Heart right ventricle (tissue), 16 donors: ENCODE results near the gene RSPH9. TPM values are rescaled to one million over a fixed set of nuclear protein-coding genes. Genes with fewer than 3 reads are reported as not detected.

Experiments used
- ATAC-seq, 8 donors: fragments of 200-7000 bp; cut with Tn5 transposase; one replicate each; pipeline ENCODE4 v1.9.1; 2020; ENCODE audit warnings: mild to moderate bottlenecking in 8 of 8, moderate library complexity in 8 of 8, moderate number of reproducible peaks in 1 of 8
- DNase-seq, 2 donors: peaks; one replicate each; pipeline ENCODE4 v3.0.0-alpha.2; 2020
- H3K27ac ChIP-seq, 10 donors: fragments of 200-600 bp; sonication (generic) in 2 of 10; one replicate each; pipeline versions ENCODE4 v1.5.0 to v1.8.0; 2020 to 2022; ENCODE audit warnings: mild to moderate bottlenecking in 3 of 10
- H3K27me3 ChIP-seq, 7 donors: fragments of 200-600 bp; one replicate each; pipeline ENCODE4 v1.8.0; 2021 to 2022; ENCODE audit warnings: mild to moderate bottlenecking in 2 of 7
- H3K36me3 ChIP-seq, 9 donors: fragments of 200-600 bp; sonication (generic) in 1 of 9; one replicate each; pipeline versions ENCODE4 v1.5.0 to v1.8.0; 2020 to 2022; ENCODE audit warnings: mild to moderate bottlenecking in 2 of 9
- H3K4me1 ChIP-seq, 9 donors: fragments of 200-600 bp; sonication (generic) in 1 of 9; one replicate each; pipeline versions ENCODE4 v1.5.0 to v1.8.0; 2020 to 2022; ENCODE audit warnings: mild to moderate bottlenecking in 4 of 9
- H3K4me3 ChIP-seq, 10 donors: fragments of 200-600 bp; sonication (generic) in 2 of 10; one replicate each; pipeline versions ENCODE4 v1.5.0 to v1.8.0; 2020 to 2022; ENCODE audit warnings: mild to moderate bottlenecking in 7 of 10, moderate library complexity in 2 of 10
- H3K9me3 ChIP-seq, 11 donors: fragments of 200-600 bp in 10 of 11; sonication (generic) in 2 of 11; one replicate each; pipeline versions ENCODE4 v1.5.0 to v1.8.0; 2013 to 2022; ENCODE audit warnings: mild to moderate bottlenecking in 2 of 11, control low read depth in 1 of 11, moderate library complexity in 1 of 11
- WGBS, 2 donors: extraction: QIAGEN DNeasy Blood & Tissue Kit; methylation state at CpG; one replicate each; pipeline ENCODE4 v1.1.7; 2013; ENCODE audit warnings: inconsistent platforms in 1 of 2; 5-methylcytosine and 5-hydroxymethylcytosine counted together
- intact Hi-C, 10 donors: fragments of 100-400 bp; cut with DNase I; formaldehyde crosslinking; loops; one replicate each; pipeline versions ENCODE4 v1.11.1 to v1.14.2; 2022
- polyA plus RNA-seq, 2 donors: library from polyadenylated mRNA; stranded (reverse); fragments of 200-250 nt; gene quantifications; one replicate each; pipeline ENCODE4 v1.2.3, GENCODE V29; 2013
- total RNA-seq, 10 donors: library from RNA; stranded (reverse); fragmentation: NEBNext Ultra II Directional in 3 of 10; extraction: Animal tissue kit (Norgen Biotek cat#: 25700) in 3 of 10; gene quantifications; one replicate each; pipeline versions ENCODE4 v1.2.1 to v1.2.4, GENCODE V29; 2021 to 2023
- TF ChIP-seq, protein P1 (sequence below), 9 donors: fragments of 200-600 bp; sonication (generic) in 2 of 9; IDR thresholded peaks; one replicate each; pipeline versions ENCODE4 v1.5.0 to v1.8.0; 2021 to 2022; ENCODE audit warnings: antibody characterized with exemption in 9 of 9, mild to moderate bottlenecking in 5 of 9, moderate library complexity in 1 of 9
- donor health status: Arrhythmogenic right ventricular cardiomyopathy.
- donor health status: ischemic (EF 13 %, LVEDD 7.1; RV severe dilation, severe dysfunction).
- donor health status: healthy with polysubstance abuse.
- donor health status: DM: no; HTN: yes; CAD: no.
- donor health status: DM: no; HTN: no; CAD: no.
- donor health status: ischemic (EF 25% LVEDD 6.9; RV normal size, moderate dysfunction).
- donor health status: ischemic (EF 25% LVEDD 5.7; RV mildly dilated, moderate dysfunction).
- donor health status: healthy.
- donor health status: DM: yes; HTN: yes; CAD: no.
- donor health status: Ischemic cardiomyopathy.
- donor health status: ischemic (EF 35%, LVEDD 5.7; RV mildly dilated, moderate dysfunction).
- donor health status: nonischemic (EF 11% LVEDD 7.7; RV severe dilation, severe dysfunction).
- donor health status: DM: yes; HTN: yes; CAD: no.
- donor health status: PGD.
- donor health status: ischemic (EF 29% LVEDD 5.4; RV normal size, mild dysfunction).
- donor health status: nonischemic (EF 23%, LVEDD 6.1; RV moderate dilation, normal function).

The RSPH9 gene
- total and polyA plus RNA-seq, 12 donors = 0.09 to 0.45 (median 0.13) TPM; not detected in 5

DNA sequence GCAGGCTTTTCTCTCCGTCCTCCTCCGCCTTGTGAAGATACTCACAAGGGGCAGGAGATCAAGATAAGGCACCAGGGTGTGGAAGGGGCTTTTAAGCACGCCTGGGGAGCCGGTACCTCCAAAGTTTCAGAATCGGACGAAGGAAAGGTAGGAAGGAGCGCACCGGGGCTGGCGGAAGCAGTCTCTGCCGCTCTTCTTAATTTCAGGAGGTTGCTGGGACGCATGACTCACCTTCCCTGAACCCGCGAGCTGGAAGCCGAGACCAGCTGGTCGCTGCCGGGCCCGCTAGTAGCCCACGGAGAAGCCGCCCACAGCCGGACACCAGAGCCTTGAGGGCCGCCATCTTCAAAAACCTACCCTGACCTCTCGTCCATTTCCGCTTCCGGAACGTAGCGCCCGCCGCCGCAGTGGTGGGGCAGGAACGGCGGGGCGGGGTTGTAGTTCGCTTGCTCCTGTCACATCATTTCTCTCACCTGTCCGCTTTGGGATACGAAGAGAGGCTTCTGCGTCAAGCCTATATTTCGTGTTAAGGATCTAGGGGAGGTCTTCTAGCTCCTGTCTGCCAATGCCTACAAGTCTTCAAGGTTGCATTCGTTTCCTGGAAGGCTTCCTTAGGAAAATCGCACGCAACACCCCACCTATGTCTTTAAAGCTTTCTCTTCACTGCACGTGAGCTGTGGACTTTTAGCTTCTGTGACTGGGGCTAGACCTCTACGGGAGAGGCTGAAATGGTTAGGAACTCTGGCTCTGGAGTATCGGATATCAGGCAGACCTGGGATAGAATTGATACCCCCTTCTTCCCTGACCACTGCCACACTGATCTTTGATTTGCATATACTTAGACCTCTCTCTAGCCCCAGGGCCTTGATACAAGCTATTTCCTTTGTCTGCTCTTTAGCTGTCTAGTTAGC is 42.9 kb downstream of the RSPH9 start, which contains the start of gene MRPS18A:
TSS of gene MRPS18A (minus strand) at position 355 of the 911 bp plus-strand sequence. CDS start at position 343, 12 bp downstream.
- DNase-seq = peak; percentile 81 to 84
- H3K27me3 ChIP-seq = no peaks in the 10 kb centered on the region
- H3K9me3 ChIP-seq = no peaks in the 10 kb centered on the region
- intact Hi-C loops = no loop called here
- TF ChIP-seq, protein P1, sequence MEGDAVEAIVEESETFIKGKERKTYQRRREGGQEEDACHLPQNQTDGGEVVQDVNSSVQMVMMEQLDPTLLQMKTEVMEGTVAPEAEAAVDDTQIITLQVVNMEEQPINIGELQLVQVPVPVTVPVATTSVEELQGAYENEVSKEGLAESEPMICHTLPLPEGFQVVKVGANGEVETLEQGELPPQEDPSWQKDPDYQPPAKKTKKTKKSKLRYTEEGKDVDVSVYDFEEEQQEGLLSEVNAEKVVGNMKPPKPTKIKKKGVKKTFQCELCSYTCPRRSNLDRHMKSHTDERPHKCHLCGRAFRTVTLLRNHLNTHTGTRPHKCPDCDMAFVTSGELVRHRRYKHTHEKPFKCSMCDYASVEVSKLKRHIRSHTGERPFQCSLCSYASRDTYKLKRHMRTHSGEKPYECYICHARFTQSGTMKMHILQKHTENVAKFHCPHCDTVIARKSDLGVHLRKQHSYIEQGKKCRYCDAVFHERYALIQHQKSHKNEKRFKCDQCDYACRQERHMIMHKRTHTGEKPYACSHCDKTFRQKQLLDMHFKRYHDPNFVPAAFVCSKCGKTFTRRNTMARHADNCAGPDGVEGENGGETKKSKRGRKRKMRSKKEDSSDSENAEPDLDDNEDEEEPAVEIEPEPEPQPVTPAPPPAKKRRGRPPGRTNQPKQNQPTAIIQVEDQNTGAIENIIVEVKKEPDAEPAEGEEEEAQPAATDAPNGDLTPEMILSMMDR (IDR thresholded peaks at IDR 0.05) = no peak
- peak within 1 kb of the TSS; percentile 62 to 92 (median 88) for H3K4me3 ChIP-seq
- peak within 1 kb of the TSS; percentile 63 to 90 (median 83) for H3K27ac ChIP-seq
- peak; percentile 93 to 97 (median 96) for ATAC-seq
- WGBS, 2 donors = 7 to 8% methylated on average over 43 of the region's 43 CpGs
- peaks cover 0 to 21% (median 0%) of the 10 kb centered on the region in 9 donors for H3K36me3 ChIP-seq
- H3K4me1 ChIP-seq = peaks cover 7 to 53% (median 32%) of the 10 kb centered on the region in 9 donors

DNA sequence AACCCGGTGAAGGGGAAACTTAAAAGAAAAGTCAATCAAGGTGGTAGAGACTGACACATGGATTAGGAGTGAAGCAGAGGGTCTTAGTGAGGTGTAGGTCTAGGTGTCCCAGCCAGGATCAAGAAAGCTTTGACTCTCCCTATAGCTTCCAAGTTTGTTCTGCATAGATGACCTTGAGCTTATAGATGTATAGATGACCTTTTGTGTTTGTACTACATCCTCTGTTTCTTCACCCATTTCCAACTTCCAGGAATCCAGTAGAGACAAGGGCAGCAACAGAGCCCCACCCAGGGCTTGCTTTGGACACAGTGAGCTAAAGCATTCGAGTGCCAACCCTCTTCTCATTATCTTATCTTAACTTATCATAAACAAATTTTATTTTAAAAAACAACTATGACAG is 44.6 kb downstream of the RSPH9 start:
- ATAC-seq (no peak), DNase-seq (no peak)
- no peak overlapping the region for H3K4me3 ChIP-seq
- peaks cover 7 to 36% (median 21%) of the 10 kb centered on the region in 9 donors for H3K4me1 ChIP-seq
- TF ChIP-seq, protein P1 (IDR thresholded peaks at IDR 0.05) = no peak
- 71 to 84% methylated on average over 2 of the region's 2 CpGs for WGBS, 2 donors
- no peaks in the 10 kb centered on the region for H3K9me3 ChIP-seq
- intact Hi-C loops = no loop called here
- H3K27me3 ChIP-seq = no peaks in the 10 kb centered on the region
- H3K27ac ChIP-seq = no peak overlapping the region
- peaks cover 0 to 15% (median 0%) of the 10 kb centered on the region in 9 donors for H3K36me3 ChIP-seq

DNA sequence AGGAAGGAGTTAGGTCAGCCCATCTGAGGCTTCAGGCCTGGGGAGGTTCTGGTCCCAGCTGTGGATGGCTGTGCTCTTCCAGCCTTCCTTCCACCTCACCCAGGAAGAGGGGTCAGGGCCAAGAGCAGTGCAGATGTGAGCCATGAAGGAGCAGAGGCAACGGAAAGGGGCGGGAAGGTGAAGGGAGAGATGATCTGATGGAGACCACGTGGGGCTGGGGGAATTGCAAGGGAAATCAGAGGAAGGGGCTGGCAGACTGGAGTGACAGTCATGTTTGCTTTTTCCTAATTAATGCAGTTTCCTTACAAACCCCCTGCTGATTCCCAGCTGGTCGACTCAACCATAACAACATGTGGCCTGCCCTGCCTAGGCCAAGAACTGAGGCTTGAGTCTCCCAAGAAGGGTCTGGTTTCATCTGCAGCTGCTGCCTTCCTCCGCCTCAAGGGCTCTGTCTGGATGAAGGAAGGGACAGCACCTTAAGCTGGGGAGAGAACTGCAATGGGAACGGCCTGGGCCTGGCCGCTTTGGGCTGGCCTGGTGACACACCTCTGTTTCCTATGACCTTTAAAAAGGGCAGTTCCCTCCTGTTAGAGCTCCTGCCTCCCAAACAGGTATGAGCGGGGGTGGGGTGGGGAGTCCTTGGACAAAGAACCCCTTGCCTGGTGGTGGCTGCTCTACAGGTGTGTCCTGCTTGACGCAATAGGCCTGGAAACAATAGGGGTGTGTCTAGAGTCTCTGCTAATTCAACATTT is 50.6 kb downstream of the RSPH9 start:
- Histone ChIP-seq H3K36me3 (no peaks in the 10 kb centered on the region), H3K9me3 (no peaks in the 10 kb centered on the region), H3K27me3 (no peaks in the 10 kb centered on the region), H3K27ac (peak overlapping the region in 7 of 10 donors; percentile 1 to 61 (median 39)), H3K4me3 (no peak overlapping the region), H3K4me1 (peaks cover 9 to 47% (median 22%) of the 10 kb centered on the region in 9 donors)
- intact Hi-C loops = no loop called here
- TF ChIP-seq, protein P1 (IDR thresholded peaks at IDR 0.05) = no peak
- ATAC-seq (peak; percentile 40 to 80 (median 71)), DNase-seq (peak in 1 of 2 donors; percentile 55)
- 69 to 75% methylated on average over 9 of the region's 9 CpGs for WGBS, 2 donors

DNA sequence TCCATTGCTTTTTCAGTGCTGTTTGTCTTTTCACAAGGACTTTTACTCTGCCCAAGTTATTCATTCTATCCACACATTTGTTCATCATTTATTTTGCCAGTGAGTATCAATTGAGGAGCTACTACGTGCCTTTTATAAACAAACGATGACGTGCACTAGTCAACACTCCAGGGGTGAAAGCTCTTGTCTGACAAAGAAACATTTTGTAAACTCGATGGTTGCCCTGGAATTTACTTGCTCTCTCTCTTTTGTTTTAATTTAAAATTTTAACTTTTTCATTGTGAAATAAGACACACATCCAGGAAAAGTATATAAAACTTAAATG is 51.1 kb downstream of the RSPH9 start:
- DNase-seq (no peak), ATAC-seq (no peak)
- Histone ChIP-seq H3K9me3 (no peaks in the 10 kb centered on the region), H3K36me3 (no peaks in the 10 kb centered on the region), H3K4me1 (peaks cover 9 to 49% (median 25%) of the 10 kb centered on the region in 9 donors), H3K27me3 (no peaks in the 10 kb centered on the region), H3K27ac (peak overlapping the region in 5 of 10 donors; percentile 23 to 61 (median 45)), H3K4me3 (no peak overlapping the region)
- intact Hi-C loops = no loop called here
- TF ChIP-seq, protein P1 (IDR thresholded peaks at IDR 0.05) = no peak
- WGBS, 2 donors = 73 to 78% methylated on average over 4 of the region's 4 CpGs
